WI38 (cell line): ENCODE data around the gene NPTX2.

Experiments used
- H3K4me3 ChIP-seq: 2 replicates; pipeline ENCODE4 v1.5.1; 2011; ENCODE audit warnings: low read depth, mild to moderate bottlenecking, control low read depth, low read length
- TF ChIP-seq, protein P1 (sequence below): IDR thresholded peaks from 2 replicates; pipeline ENCODE4 v1.5.1; 2012; ENCODE audit warnings: low read depth, mild to moderate bottlenecking, control low read depth, low read length

Gene NPTX2

GRCh38 chr7:98573816-98574215 is 43.3 kb upstream of the NPTX2 start:
- no peak overlapping the region for H3K4me3 ChIP-seq

DNA sequence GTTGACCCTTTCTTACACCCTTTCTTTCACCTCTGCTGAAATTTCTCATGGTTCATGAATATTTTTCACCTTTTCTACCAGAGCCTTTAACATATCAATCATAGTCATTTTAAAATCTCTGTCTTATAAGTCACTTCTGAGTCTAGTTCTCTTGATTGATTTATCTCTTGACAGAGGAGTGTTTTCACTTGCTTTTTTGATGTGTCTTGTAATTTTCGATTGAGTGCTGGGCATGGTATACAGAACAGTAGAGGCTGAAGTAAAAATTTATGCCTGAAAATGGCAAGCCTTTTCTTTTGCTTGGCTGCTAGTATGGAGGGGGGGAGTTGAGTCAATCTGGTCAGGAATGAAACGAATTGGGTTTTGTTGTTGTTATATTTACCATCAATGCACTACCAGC is 41.2 kb upstream of the NPTX2 start:
- H3K4me3 ChIP-seq: no peak overlapping the region
- TF ChIP-seq, protein P1, sequence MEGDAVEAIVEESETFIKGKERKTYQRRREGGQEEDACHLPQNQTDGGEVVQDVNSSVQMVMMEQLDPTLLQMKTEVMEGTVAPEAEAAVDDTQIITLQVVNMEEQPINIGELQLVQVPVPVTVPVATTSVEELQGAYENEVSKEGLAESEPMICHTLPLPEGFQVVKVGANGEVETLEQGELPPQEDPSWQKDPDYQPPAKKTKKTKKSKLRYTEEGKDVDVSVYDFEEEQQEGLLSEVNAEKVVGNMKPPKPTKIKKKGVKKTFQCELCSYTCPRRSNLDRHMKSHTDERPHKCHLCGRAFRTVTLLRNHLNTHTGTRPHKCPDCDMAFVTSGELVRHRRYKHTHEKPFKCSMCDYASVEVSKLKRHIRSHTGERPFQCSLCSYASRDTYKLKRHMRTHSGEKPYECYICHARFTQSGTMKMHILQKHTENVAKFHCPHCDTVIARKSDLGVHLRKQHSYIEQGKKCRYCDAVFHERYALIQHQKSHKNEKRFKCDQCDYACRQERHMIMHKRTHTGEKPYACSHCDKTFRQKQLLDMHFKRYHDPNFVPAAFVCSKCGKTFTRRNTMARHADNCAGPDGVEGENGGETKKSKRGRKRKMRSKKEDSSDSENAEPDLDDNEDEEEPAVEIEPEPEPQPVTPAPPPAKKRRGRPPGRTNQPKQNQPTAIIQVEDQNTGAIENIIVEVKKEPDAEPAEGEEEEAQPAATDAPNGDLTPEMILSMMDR: no peak

More at GRCh38 chr7:98573816-98574215, 43.3 kb upstream of the NPTX2 start:
- TF ChIP-seq, protein P1: no peak

- TF ChIP-seq, protein P1: no peak
- H3K4me3 ChIP-seq: no peak overlapping the region
These were observed 32.3 kb upstream of the NPTX2 start for GRCh38 chr7:98584830-98585229.

DNA sequence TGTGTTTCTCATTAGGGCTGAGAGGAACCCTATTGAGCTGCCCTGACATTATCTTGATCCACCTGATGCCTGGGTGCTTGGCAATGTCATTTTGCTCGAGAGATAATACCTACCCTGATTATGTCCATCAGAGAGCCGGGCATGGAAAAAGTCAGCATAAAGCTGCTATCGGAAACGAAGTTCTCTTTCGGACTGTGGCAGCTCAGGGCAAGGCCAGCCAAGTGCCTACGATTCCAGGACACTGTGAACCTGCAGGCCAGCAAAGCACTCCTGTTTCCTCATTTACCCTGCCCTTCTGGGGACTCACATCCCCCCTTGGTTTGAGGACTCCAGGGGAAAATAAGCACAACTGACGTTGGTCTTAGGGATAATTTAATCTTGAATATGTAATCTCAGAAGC is 25.2 kb upstream of the NPTX2 start:
- no peak overlapping the region for H3K4me3 ChIP-seq
- TF ChIP-seq, protein P1: no peak

DNA sequence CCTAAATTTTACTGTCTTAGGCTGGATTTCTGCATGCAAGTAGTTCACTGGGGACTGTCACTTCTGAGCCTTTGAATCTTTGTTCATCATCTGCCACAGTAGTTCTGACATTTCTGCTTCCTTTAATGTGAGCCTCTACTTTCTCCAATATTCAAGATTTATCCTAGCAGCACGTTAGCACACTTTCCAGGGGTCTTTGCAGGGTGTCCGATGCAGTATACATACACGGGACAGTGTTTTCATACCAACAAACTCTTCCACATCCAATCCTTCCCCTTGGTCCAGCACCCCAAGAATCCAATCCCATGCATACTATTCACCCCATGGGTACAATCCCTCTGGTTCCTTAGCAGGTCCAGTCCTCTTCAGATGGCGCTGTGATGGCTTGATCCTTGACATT is 22.7 kb upstream of the NPTX2 start:
- TF ChIP-seq, protein P1: no peak
- no peak overlapping the region for H3K4me3 ChIP-seq

DNA sequence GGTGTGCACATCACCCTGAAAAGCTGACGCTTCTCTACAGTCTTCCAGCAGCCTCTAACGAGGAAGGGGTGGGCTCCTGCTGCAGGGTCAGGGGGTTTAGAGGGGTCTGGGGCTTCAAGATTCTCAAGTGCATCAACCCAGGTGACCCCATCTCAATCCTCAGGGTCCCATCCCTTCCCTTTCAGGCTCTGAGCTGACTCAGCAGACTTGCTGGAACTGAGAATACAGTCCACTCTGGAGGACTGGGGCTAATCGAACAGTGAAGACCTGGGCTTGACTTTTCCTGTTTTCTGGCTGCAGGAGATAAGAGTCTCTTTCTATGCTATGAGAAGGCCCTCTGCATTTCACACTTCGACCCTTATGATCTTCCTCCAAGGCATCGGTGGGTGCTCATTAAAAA is 22.3 kb upstream of the NPTX2 start:
- no peak overlapping the region for H3K4me3 ChIP-seq
- TF ChIP-seq, protein P1: no peak

GRCh38 chr7:98598846-98599615 is 18.1 kb upstream of the NPTX2 start:
- TF ChIP-seq, protein P1: no peak
- no peak overlapping the region for H3K4me3 ChIP-seq
